Activated naive CD4-positive, alpha-beta T cell treated with anti-CD3 and anti-CD28 coated beads for 36 hours (primary cell): ENCODE measurements around the gene DCAF16. TPM values are rescaled to one million over a fixed set of nuclear protein-coding genes. Genes with fewer than 3 reads are reported as not detected.
A peak's percentile ranks its signal among the peaks of the same experiment; 100 is the strongest.
"Not testable (repeated sequence)": the region's sequence is repeated elsewhere in the genome, so short reads cannot be mapped to it uniquely, and the experiment has no call there.

ENCODE experiments used
- CTCF ChIA-PET: fragments of 350-600 bp; sonication (Branson Sonifier 250); formaldehyde crosslinking; loops from one replicate; lab custom pipeline; 2021; ENCODE audit warnings: antibody characterized with exemption; lab: Charles Lee
- DNase-seq: peaks from one replicate; pipeline ENCODE4 v3.0.0-alpha.2; 2020
- H3K27ac Mint-ChIP-seq: one replicate; pipeline ENCODE4 v1.8.0; 2021; ENCODE audit warnings: mild to moderate bottlenecking, mixed read lengths
- H3K27me3 Mint-ChIP-seq: one replicate; pipeline ENCODE4 v1.8.0; 2021; ENCODE audit warnings: low read depth, mixed read lengths
- H3K36me3 Mint-ChIP-seq: one replicate; pipeline ENCODE4 v1.8.0; 2021; ENCODE audit warnings: low read depth, mixed read lengths
- H3K4me1 Mint-ChIP-seq: one replicate; pipeline ENCODE4 v1.8.0; 2021; ENCODE audit warnings: low read depth, mixed read lengths
- H3K4me3 Mint-ChIP-seq: one replicate; pipeline ENCODE4 v1.8.0; 2021; ENCODE audit warnings: mild to moderate bottlenecking, moderate library complexity, mixed read lengths
- H3K9me3 Mint-ChIP-seq: one replicate; pipeline ENCODE4 v1.8.0; 2021; ENCODE audit warnings: mixed read lengths
- intact Hi-C: fragments of 100-400 bp; cut with micrococcal nuclease; formaldehyde crosslinking; loops from one replicate; pipeline ENCODE4 v1.15.1; 2023
- total RNA-seq, 2 experiments: library from RNA; stranded (reverse); gene quantifications; one replicate each; pipeline ENCODE4 v1.2.3, GENCODE V29; 2021

The DCAF16 gene
- 10 to 100 TPM; 46.6 to 48.5 TPM for total RNA-seq

GRCh38 chr4:17810260-17811077 is at the start of gene DCAF16, which contains the start of gene NCAPG:
Gene DCAF16, minus strand, starts transcription at chr4:17810757. Its CDS starts 6,616 bp downstream, at chr4:17804141.
Gene NCAPG, plus strand, starts transcription at chr4:17810979. Its CDS starts 99 bp downstream, at chr4:17811078.
- Mint-ChIP-seq H3K4me1 (peaks cover 41% of the 10 kb centered on the region), H3K36me3 (peaks cover 47% of the 10 kb centered on the region), H3K27me3 (no peaks in the 10 kb centered on the region), H3K27ac (peak within 1 kb of the TSS; percentile 99), H3K4me3 (peak within 1 kb of the TSS; percentile 100), H3K9me3 (no peaks in the 10 kb centered on the region)
- peak; percentile 100 for DNase-seq
- CTCF ChIA-PET, result interaction anchor here (0.6 to 6.2 kb wide), 7 partner anchors 48 to 262 kb away, joined by 3 to 31 read pairs (median 4); no protein-coding TSS in a partner anchor
- intact Hi-C loops, result loop anchor here (1.0 to 10.0 kb wide), 6 partner anchors 196 to 1586 kb away; partner anchors contain the start of genes LAP3, MED28, QDPR and TAPT1

GRCh38 chr4:17859793-17860406 is 49.3 kb upstream of the DCAF16 start:
- CTCF ChIA-PET, result no interaction called here
- Mint-ChIP-seq H3K27me3 (no peaks in the 10 kb centered on the region), H3K36me3 (peaks cover 19% of the 10 kb centered on the region), H3K27ac (no peak overlapping the region), H3K4me1 (no peaks in the 10 kb centered on the region), H3K4me3 (no peak overlapping the region), H3K9me3 (peaks cover 16% of the 10 kb centered on the region)
- intact Hi-C loops, result no loop called here
- no peak for DNase-seq

GRCh38 chr4:17854036-17854435 is 43.5 kb upstream of the DCAF16 start:
- CTCF ChIA-PET, result no interaction called here
- Mint-ChIP-seq H3K9me3 (no peaks in the 10 kb centered on the region), H3K27ac (no peak overlapping the region), H3K4me3 (no peak overlapping the region), H3K27me3 (no peaks in the 10 kb centered on the region), H3K4me1 (no peaks in the 10 kb centered on the region), H3K36me3 (peaks cover 6% of the 10 kb centered on the region)
- intact Hi-C loops, result no loop called here
- DNase-seq, result no peak

DNA sequence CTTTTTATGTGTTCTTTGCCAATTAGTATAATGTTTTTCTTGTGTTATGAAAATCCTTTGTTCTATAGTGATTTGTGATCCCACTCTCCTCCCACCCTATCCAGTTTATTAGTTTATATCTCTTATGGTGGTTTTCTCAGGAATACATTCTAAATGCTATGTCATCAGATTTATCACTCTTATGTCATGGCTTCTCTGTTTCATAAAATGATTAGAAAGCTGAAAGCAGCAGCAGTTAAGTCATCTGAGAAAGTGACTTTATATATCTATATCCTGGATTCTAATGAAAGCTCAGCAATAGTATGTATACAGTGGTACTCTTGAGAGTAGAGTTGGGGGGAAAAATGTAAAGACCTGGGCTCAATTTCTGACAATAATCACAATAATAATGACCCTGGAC is 41.4 kb upstream of the DCAF16 start:
- DNase-seq, result no peak
- Mint-ChIP-seq H3K4me3 (no peak overlapping the region), H3K9me3 (no peaks in the 10 kb centered on the region), H3K36me3 (peaks cover 8% of the 10 kb centered on the region), H3K27ac (no peak overlapping the region), H3K27me3 (no peaks in the 10 kb centered on the region), H3K4me1 (no peaks in the 10 kb centered on the region)
- CTCF ChIA-PET, result no interaction called here
- intact Hi-C loops, result no loop called here

DNA sequence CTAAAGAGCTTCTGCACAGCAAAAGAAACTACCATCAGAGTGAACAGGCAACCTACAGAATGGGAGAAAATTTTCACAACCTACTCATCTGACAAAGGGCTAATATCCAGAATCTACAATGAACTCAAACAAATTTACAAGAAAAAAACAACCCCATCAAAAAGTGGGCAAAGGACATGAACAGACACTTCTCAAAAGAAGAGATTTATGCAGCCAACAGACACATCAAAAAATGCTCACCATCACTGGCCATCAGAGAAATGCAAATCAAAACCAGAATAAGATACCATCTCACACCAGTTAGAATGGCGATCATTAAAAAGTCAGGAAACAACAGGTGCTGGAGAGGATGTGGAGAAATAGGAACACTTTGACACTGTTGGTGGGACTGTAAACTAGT is 39.7 kb upstream of the DCAF16 start:
- H3K36me3 Mint-ChIP-seq, H3K4me1 Mint-ChIP-seq, DNase-seq, CTCF ChIA-PET, H3K9me3 Mint-ChIP-seq, H3K27me3 Mint-ChIP-seq, intact Hi-C loops, H3K4me3 Mint-ChIP-seq, H3K27ac Mint-ChIP-seq: not testable (repeated sequence)

DNA sequence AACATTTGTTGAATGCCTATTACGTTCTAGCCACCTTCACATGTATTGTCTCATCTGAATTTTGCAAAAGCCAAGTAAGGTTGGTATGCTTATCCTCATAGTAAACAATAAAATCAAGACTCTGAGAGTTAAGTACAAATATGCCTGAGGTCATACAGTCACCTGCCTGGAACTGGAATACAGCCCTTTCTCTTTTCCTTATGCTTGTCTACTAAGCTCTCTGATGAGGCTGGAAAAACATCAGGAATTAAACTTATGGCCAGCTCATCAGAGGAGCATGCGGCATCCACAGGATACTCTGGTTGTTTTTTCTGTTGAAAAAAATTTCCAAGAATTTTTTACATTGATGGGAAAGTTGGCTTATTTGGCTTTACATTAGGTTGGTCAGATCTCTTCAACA is 35.7 kb upstream of the DCAF16 start:
- Mint-ChIP-seq H3K9me3 (no peaks in the 10 kb centered on the region), H3K27ac (no peak overlapping the region), H3K4me1 (no peaks in the 10 kb centered on the region), H3K27me3 (no peaks in the 10 kb centered on the region), H3K4me3 (no peak overlapping the region), H3K36me3 (peaks cover 28% of the 10 kb centered on the region)
- DNase-seq, result no peak
- CTCF ChIA-PET, result no interaction called here
- intact Hi-C loops, result no loop called here

GRCh38 chr4:17823871-17824669 is 13.5 kb upstream of the DCAF16 start:
- intact Hi-C loops, result no loop called here
- no peak overlapping the region for H3K4me3 Mint-ChIP-seq
- H3K9me3 Mint-ChIP-seq, result no peaks in the 10 kb centered on the region
- DNase-seq, result no peak
- CTCF ChIA-PET, result no interaction called here
- no peaks in the 10 kb centered on the region for H3K27me3 Mint-ChIP-seq
- H3K27ac Mint-ChIP-seq, result no peak overlapping the region
- no peaks in the 10 kb centered on the region for H3K4me1 Mint-ChIP-seq
- peaks cover 49% of the 10 kb centered on the region for H3K36me3 Mint-ChIP-seq

DNA sequence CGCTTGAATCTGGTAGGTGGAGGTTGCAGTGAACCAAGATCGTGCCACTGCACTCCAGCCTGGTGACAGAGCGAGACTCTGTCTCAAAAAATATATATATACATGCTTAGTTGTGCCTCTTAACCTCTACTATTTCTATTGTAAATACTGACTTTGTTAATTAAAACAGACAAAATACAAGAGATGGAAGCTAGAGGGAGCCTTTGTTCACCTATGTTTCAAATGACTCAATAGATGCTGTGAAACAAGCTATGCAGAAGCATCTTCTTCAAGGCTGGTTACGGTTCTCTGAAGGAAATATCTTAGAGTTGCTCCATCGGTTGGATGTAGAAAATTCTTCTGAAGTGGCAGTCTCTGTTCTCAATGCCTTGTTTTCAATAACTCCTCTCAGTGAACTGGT is 6.5 kb upstream of the DCAF16 start:
- Mint-ChIP-seq H3K9me3 (no peaks in the 10 kb centered on the region), H3K27me3 (no peaks in the 10 kb centered on the region), H3K27ac (no peak overlapping the region), H3K36me3 (peaks cover 42% of the 10 kb centered on the region), H3K4me3 (no peak overlapping the region), H3K4me1 (peaks cover 12% of the 10 kb centered on the region)
- no peak for DNase-seq
- CTCF ChIA-PET, result interaction anchor here (0.6 to 2.0 kb wide), 19 partner anchors 8 to 778 kb away, joined by 3 to 11 read pairs (median 3); no protein-coding TSS in a partner anchor
- intact Hi-C loops, result loop anchor here (1.0 to 10.0 kb wide), 3 partner anchors 550 to 1592 kb away; partner anchors contain the start of gene TAPT1

GRCh38 chr4:17816142-17816541 is 5.6 kb upstream of the DCAF16 start:
- Mint-ChIP-seq H3K36me3 (peaks cover 45% of the 10 kb centered on the region), H3K4me3 (no peak overlapping the region), H3K27ac (no peak overlapping the region), H3K4me1 (peaks cover 13% of the 10 kb centered on the region), H3K9me3 (no peaks in the 10 kb centered on the region), H3K27me3 (no peaks in the 10 kb centered on the region)
- no peak for DNase-seq
- intact Hi-C loops, result loop anchor here (10.0 kb wide), 1 partner anchor 1591 kb away; the partner anchor contains the start of gene TAPT1
- CTCF ChIA-PET, result interaction anchor here (0.7 to 2.0 kb wide), 7 partner anchors 11 to 779 kb away, joined by 3 to 11 read pairs (median 4); no protein-coding TSS in a partner anchor

GRCh38 chr4:17814140-17814539 is 3.6 kb upstream of the DCAF16 start:
- H3K27me3 Mint-ChIP-seq, result no peaks in the 10 kb centered on the region

DNA sequence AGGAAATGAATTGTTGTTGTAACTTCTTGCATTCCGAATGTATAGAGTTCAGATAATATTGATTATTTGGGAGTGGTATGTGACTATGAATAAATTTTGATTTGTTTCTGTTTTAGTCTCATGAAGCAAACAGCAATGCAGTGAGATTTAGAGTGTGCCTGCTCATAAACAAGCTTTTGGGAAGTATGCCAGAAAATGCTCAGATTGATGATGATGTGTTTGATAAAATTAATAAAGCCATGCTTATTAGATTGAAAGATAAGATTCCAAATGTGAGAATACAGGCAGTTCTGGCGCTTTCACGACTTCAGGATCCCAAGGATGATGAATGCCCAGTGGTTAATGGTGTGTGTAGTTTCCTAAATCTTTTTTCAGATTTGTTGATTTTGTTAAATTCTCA is 2.2 kb upstream of the DCAF16 start:
- Mint-ChIP-seq H3K9me3 (no peaks in the 10 kb centered on the region), H3K36me3 (peaks cover 50% of the 10 kb centered on the region), H3K4me3 (peak overlapping the region; percentile 27), H3K27me3 (no peaks in the 10 kb centered on the region), H3K27ac (no peak overlapping the region), H3K4me1 (peaks cover 25% of the 10 kb centered on the region)
- intact Hi-C loops, result loop anchor here (10.0 kb wide), 1 partner anchor 1588 kb away; the partner anchor contains the start of gene TAPT1
- DNase-seq, result no peak
- CTCF ChIA-PET, result no interaction called here

More at GRCh38 chr4:17814140-17814539, 3.6 kb upstream of the DCAF16 start:
- no peak for DNase-seq
- Mint-ChIP-seq H3K27ac (no peak overlapping the region), H3K4me3 (no peak overlapping the region), H3K9me3 (no peaks in the 10 kb centered on the region), H3K4me1 (peaks cover 15% of the 10 kb centered on the region), H3K36me3 (peaks cover 50% of the 10 kb centered on the region)
- intact Hi-C loops, result loop anchor here (10.0 kb wide), 1 partner anchor 1589 kb away; the partner anchor contains the start of gene TAPT1
- CTCF ChIA-PET, result no interaction called here

DNA sequence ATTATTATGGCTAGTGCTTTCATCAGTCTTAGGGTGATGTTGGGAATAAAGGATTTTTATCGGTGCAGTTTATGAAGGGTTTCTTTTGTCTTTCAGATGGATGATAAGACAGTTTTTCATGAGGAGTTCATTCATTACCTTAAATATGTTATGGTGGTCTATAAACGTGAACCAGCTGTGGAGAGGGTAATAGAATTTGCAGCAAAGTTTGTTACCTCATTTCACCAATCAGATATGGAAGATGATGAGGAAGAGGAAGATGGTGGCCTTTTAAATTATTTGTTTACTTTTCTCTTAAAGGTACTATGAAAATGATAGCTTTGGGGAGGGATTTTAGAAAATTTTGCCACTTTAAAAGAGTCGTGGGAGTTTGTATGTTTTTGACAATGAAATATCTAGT is 1.6 kb upstream of the DCAF16 start:
- Mint-ChIP-seq H3K27me3 (no peaks in the 10 kb centered on the region), H3K9me3 (no peaks in the 10 kb centered on the region), H3K4me3 (peak overlapping the region; percentile 100), H3K4me1 (peaks cover 29% of the 10 kb centered on the region), H3K27ac (no peak overlapping the region), H3K36me3 (peaks cover 49% of the 10 kb centered on the region)
- DNase-seq, result no peak
- intact Hi-C loops, result loop anchor here (10.0 kb wide), 1 partner anchor 1587 kb away; the partner anchor contains the start of gene TAPT1
- CTCF ChIA-PET, result no interaction called here
